Loucy (cell line): Measurements from ENCODE around the gene IFNB1.

Source experiments
- H2AFZ ChIP-seq: fragments of 200-600 bp; sonication (generic); 2 replicates; pipeline ENCODE4 v1.6.0; 2016; ENCODE audit warnings: antibody characterized with exemption, mild to moderate bottlenecking, low read length, moderate library complexity
- H3F3A ChIP-seq: fragments of 200-600 bp; 2 replicates; pipeline ENCODE4 v1.6.0; 2016; ENCODE audit warnings: antibody characterized with exemption, low read depth, mild to moderate bottlenecking
- H3K27me3 ChIP-seq: fragments of 200-600 bp; sonication (generic); 2 replicates; pipeline ENCODE4 v1.6.1; 2014; ENCODE audit warnings: low read length, mild to moderate bottlenecking; ENCODE audit not compliant: insufficient read depth, poor library complexity, severe bottlenecking
- H3K36me3 ChIP-seq: fragments of 200-600 bp; sonication (generic); 2 replicates; pipeline ENCODE4 v1.6.1; 2016; ENCODE audit warnings: low read length; ENCODE audit not compliant: insufficient read depth
- H3K4me1 ChIP-seq: fragments of 200-600 bp; sonication (generic); 2 replicates; pipeline ENCODE4 v1.5.1; 2014; ENCODE audit warnings: low read length, mild to moderate bottlenecking; ENCODE audit not compliant: insufficient read depth, poor library complexity, severe bottlenecking
- H3K4me2 ChIP-seq: fragments of 200-600 bp; sonication (generic); 2 replicates; pipeline ENCODE4 v1.6.0; 2014; ENCODE audit warnings: antibody characterized with exemption, low read length, low read depth, mild to moderate bottlenecking; ENCODE audit not compliant: poor library complexity, severe bottlenecking
- H3K4me3 ChIP-seq: fragments of 200-600 bp; sonication (generic); 2 replicates; pipeline ENCODE4 v1.5.1; 2014; ENCODE audit warnings: low read length, mild to moderate bottlenecking, mixed read lengths; ENCODE audit not compliant: poor library complexity, severe bottlenecking
- H3K79me2 ChIP-seq: fragments of 200-600 bp; sonication (generic); 2 replicates; pipeline ENCODE4 v1.6.1; 2014; ENCODE audit warnings: low read length; ENCODE audit not compliant: insufficient read depth
- H3K9ac ChIP-seq: fragments of 200-600 bp; sonication (generic); 2 replicates; pipeline ENCODE4 v1.6.0; 2014; ENCODE audit warnings: mild to moderate bottlenecking, low read depth, low read length, moderate library complexity; ENCODE audit not compliant: poor library complexity, severe bottlenecking
- H3K9me2 ChIP-seq: fragments of 200-600 bp; sonication (generic); replicated peaks from 2 replicates; pipeline ENCODE4 v1.6.1; 2016; ENCODE audit warnings: low read depth, low read length, mixed read lengths
- H3K9me3 ChIP-seq: fragments of 200-600 bp; sonication (generic); 2 replicates; pipeline ENCODE4 v1.6.1; 2014; ENCODE audit warnings: mild to moderate bottlenecking, antibody characterized with exemption, low read length, low read depth; ENCODE audit not compliant: insufficient read depth
- H4K20me1 ChIP-seq: fragments of 200-600 bp; sonication (generic); 2 replicates; pipeline ENCODE4 v1.6.0; 2014; ENCODE audit warnings: antibody characterized with exemption, low read length, mild to moderate bottlenecking; ENCODE audit not compliant: insufficient read depth, poor library complexity, severe bottlenecking
- EZH2phosphoT487 ChIP-seq: fragments of 200-600 bp; IDR thresholded peaks from 2 replicates; pipeline ENCODE4 v1.6.1; 2018; ENCODE audit warnings: antibody characterized with exemption, mild to moderate bottlenecking, moderate library complexity, borderline replicate concordance
- TF ChIP-seq, protein P1 (sequence below): fragments of 200-600 bp; sonication (generic); conservative IDR thresholded peaks from 2 replicates; pipeline ENCODE4 v1.5.1; 2014; ENCODE audit warnings: mild to moderate bottlenecking, antibody characterized with exemption, low read length

Gene IFNB1

GRCh38 chr9:21030389-21031035 is 47.2 kb downstream of the IFNB1 start:
- no peak overlapping the region for H2AFZ ChIP-seq
- no peaks in the 10 kb centered on the region for H3K27me3 ChIP-seq
- H4K20me1 ChIP-seq = no peaks in the 10 kb centered on the region
- peak overlapping the region; percentile 21 for H3K4me3 ChIP-seq
- H3K9me2 ChIP-seq = no peaks in the 10 kb centered on the region
- H3K9me3 ChIP-seq = no peaks in the 10 kb centered on the region
- H3F3A ChIP-seq = no peaks in the 10 kb centered on the region
- H3K9ac ChIP-seq = no peak overlapping the region
- H3K36me3 ChIP-seq = no peaks in the 10 kb centered on the region
- no peak overlapping the region for H3K4me2 ChIP-seq
- no peaks in the 10 kb centered on the region for H3K79me2 ChIP-seq
- TF ChIP-seq, protein P1, sequence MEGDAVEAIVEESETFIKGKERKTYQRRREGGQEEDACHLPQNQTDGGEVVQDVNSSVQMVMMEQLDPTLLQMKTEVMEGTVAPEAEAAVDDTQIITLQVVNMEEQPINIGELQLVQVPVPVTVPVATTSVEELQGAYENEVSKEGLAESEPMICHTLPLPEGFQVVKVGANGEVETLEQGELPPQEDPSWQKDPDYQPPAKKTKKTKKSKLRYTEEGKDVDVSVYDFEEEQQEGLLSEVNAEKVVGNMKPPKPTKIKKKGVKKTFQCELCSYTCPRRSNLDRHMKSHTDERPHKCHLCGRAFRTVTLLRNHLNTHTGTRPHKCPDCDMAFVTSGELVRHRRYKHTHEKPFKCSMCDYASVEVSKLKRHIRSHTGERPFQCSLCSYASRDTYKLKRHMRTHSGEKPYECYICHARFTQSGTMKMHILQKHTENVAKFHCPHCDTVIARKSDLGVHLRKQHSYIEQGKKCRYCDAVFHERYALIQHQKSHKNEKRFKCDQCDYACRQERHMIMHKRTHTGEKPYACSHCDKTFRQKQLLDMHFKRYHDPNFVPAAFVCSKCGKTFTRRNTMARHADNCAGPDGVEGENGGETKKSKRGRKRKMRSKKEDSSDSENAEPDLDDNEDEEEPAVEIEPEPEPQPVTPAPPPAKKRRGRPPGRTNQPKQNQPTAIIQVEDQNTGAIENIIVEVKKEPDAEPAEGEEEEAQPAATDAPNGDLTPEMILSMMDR = no peak
- TF ChIP-seq EZH2phosphoT487 = no peak
- H3K4me1 ChIP-seq = peaks cover 12% of the 10 kb centered on the region

- Histone ChIP-seq H3K27me3 (no peaks in the 10 kb centered on the region), H3K4me3 (no peak overlapping the region), H3K36me3 (no peaks in the 10 kb centered on the region), H3K4me2 (no peak overlapping the region), H4K20me1 (no peaks in the 10 kb centered on the region), H3K9ac (no peak overlapping the region), H3K9me2 (no peaks in the 10 kb centered on the region), H3K79me2 (no peaks in the 10 kb centered on the region), H2AFZ (no peak overlapping the region), H3F3A (no peaks in the 10 kb centered on the region), H3K4me1 (peaks cover 12% of the 10 kb centered on the region), H3K9me3 (no peaks in the 10 kb centered on the region)
- TF ChIP-seq, protein P1 = no peak
- TF ChIP-seq EZH2phosphoT487 = no peak
Measured at GRCh38 chr9:21029661-21030060, 48.1 kb downstream of the IFNB1 start.

GRCh38 chr9:21028466-21028865 is 49.3 kb downstream of the IFNB1 start:
- no peaks in the 10 kb centered on the region for H3K27me3 ChIP-seq
- no peak overlapping the region for H2AFZ ChIP-seq
- H3K4me1 ChIP-seq = peaks cover 15% of the 10 kb centered on the region
- H3K36me3 ChIP-seq = no peaks in the 10 kb centered on the region
- no peak overlapping the region for H3K4me2 ChIP-seq
- no peak overlapping the region for H3K9ac ChIP-seq
- H3F3A ChIP-seq = peaks cover 4% of the 10 kb centered on the region; the same call in 1 of the 2 replicates
- TF ChIP-seq, protein P1 = no peak
- TF ChIP-seq EZH2phosphoT487 = no peak
- no peaks in the 10 kb centered on the region for H4K20me1 ChIP-seq
- H3K4me3 ChIP-seq = no peak overlapping the region
- no peaks in the 10 kb centered on the region for H3K79me2 ChIP-seq
- H3K9me3 ChIP-seq = no peaks in the 10 kb centered on the region
- no peaks in the 10 kb centered on the region for H3K9me2 ChIP-seq
